ENCODE data around the gene FRYL. TPM values are rescaled to one million over a fixed set of nuclear protein-coding genes. Genes with fewer than 3 reads are reported as not detected.

The FRYL gene
- total and polyA plus RNA-seq, 7 experiments from 2014 or later = 25.4 to 126 (median 102) TPM

GRCh38 chr4:48594180-48594579 is 185.9 kb downstream of the FRYL start:
- ChIA-PET POLR2A (no interaction called here), CTCF (interaction anchor here (0.7 kb wide), 1 partner anchor 319 kb away, joined by 5 read pairs; no protein-coding TSS in a partner anchor)
- intact Hi-C loops (cut with micrococcal nuclease) = no loop called here
- Mint-ChIP-seq H3K9me3 (no peaks in the 10 kb centered on the region), H3K27me3 (no peaks in the 10 kb centered on the region), H3K4me3 (no peak overlapping the region), H3K4me1 (peaks cover 3 to 14% (median 7%) of the 10 kb centered on the region in 7 donors), H3K36me3 (peaks cover 0 to 45% (median 16%) of the 10 kb centered on the region in 5 donors), H3K27ac (peak overlapping the region in 6 of 9 donors; percentile 21 to 83 (median 56))
- H3K36me3 ChIP-seq (ENCODE audit: control insufficient read depth in 2 of 3, insufficient read depth in 3 of 3, low read length in 3 of 3) = peaks cover 0 to 11% (median 9%) of the 10 kb centered on the region in 3 experiments
- H3K4me1 ChIP-seq (ENCODE audit: control insufficient read depth in 2 of 2, insufficient read depth in 2 of 2, low read length in 2 of 2) = no peaks in the 10 kb centered on the region
- ATAC-seq = no peak
- no peak overlapping the region for H3K27ac ChIP-seq (ENCODE audit: low read depth, low read length)
- H3K9me3 ChIP-seq (ENCODE audit: control insufficient read depth in 2 of 3, low read length in 3 of 3) = no peaks in the 10 kb centered on the region
- no peaks in the 10 kb centered on the region for H3K27me3 ChIP-seq (ENCODE audit: control insufficient read depth in 2 of 2, insufficient read depth in 2 of 2, low read length in 2 of 2)
- no peak overlapping the region for H3K4me3 ChIP-seq (ENCODE audit: low read length)
- no peak for DNase-seq

- Mint-ChIP-seq H3K4me1 (peaks cover 7 to 24% (median 13%) of the 10 kb centered on the region in 7 donors), H3K4me3 (no peak overlapping the region), H3K36me3 (peaks cover 5 to 46% (median 21%) of the 10 kb centered on the region in 5 donors), H3K27ac (peak overlapping the region in 8 of 9 donors; percentile 29 to 72 (median 57)), H3K27me3 (no peaks in the 10 kb centered on the region), H3K9me3 (no peaks in the 10 kb centered on the region)
- ATAC-seq (no peak), DNase-seq (no peak)
- peaks cover 0 to 20% (median 14%) of the 10 kb centered on the region in 3 experiments for H3K36me3 ChIP-seq (ENCODE audit: control insufficient read depth in 2 of 3, insufficient read depth in 3 of 3, low read length in 3 of 3)
- POLR2A ChIA-PET = no interaction called here
- H3K27me3 ChIP-seq (ENCODE audit: control insufficient read depth in 2 of 2, insufficient read depth in 2 of 2, low read length in 2 of 2) = no peaks in the 10 kb centered on the region
- H3K27ac ChIP-seq (ENCODE audit: low read depth, low read length) = no peak overlapping the region
- no peaks in the 10 kb centered on the region for H3K4me1 ChIP-seq (ENCODE audit: control insufficient read depth in 2 of 2, insufficient read depth in 2 of 2, low read length in 2 of 2)
- intact Hi-C loops (cut with micrococcal nuclease) = no loop called here
- CTCF ChIA-PET = no interaction called here
- H3K9me3 ChIP-seq (ENCODE audit: control insufficient read depth in 2 of 3, low read length in 3 of 3) = no peaks in the 10 kb centered on the region
- no peak overlapping the region for H3K4me3 ChIP-seq (ENCODE audit: low read length)
Observed at GRCh38 chr4:48591372-48591771, 188.7 kb downstream of the FRYL start.

GRCh38 chr4:48590884-48591283 is 189.2 kb downstream of the FRYL start:
- Histone ChIP-seq H3K27me3 (ENCODE audit: control insufficient read depth in 2 of 2, insufficient read depth in 2 of 2, low read length in 2 of 2) (no peaks in the 10 kb centered on the region), H3K27ac (ENCODE audit: low read depth, low read length) (no peak overlapping the region), H3K4me3 (ENCODE audit: low read length) (no peak overlapping the region), H3K36me3 (ENCODE audit: control insufficient read depth in 2 of 3, insufficient read depth in 3 of 3, low read length in 3 of 3) (peaks cover 4 to 22% (median 16%) of the 10 kb centered on the region in 3 experiments), H3K9me3 (ENCODE audit: control insufficient read depth in 2 of 3, low read length in 3 of 3) (no peaks in the 10 kb centered on the region), H3K4me1 (ENCODE audit: control insufficient read depth in 2 of 2, insufficient read depth in 2 of 2, low read length in 2 of 2) (no peaks in the 10 kb centered on the region)
- ATAC-seq (no peak), DNase-seq (no peak)
- intact Hi-C loops (cut with micrococcal nuclease) = no loop called here
- no peaks in the 10 kb centered on the region for H3K27me3 Mint-ChIP-seq
- H3K9me3 Mint-ChIP-seq = no peaks in the 10 kb centered on the region
- peaks cover 7 to 24% (median 13%) of the 10 kb centered on the region in 7 donors for H3K4me1 Mint-ChIP-seq
- no peak overlapping the region for H3K4me3 Mint-ChIP-seq
- H3K36me3 Mint-ChIP-seq = peaks cover 5 to 51% (median 26%) of the 10 kb centered on the region in 5 donors
- CTCF ChIA-PET = no interaction called here
- H3K27ac Mint-ChIP-seq = peak overlapping the region in 8 of 9 donors; percentile 7 to 72 (median 48)
- POLR2A ChIA-PET = no interaction called here

DNA sequence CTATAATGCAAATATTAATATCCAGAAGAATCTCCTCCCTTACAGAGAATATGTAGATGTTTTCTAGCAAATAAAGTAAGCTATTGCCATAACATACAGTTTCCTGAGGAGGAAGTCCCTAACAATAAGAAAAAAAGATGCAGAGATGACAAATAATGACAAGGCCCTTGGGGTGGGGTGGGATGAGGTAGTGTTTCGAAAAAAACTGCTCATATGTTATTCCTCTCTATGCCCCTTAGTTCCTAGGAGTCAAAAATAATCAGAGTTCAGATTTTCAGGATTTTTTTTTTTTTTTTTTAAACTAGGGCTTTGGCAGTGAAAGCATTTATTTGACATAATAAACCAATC is 191.0 kb downstream of the FRYL start:
- DNase-seq = no peak
- H3K27ac Mint-ChIP-seq = peak overlapping the region in 7 of 9 donors; percentile 3 to 87 (median 70)
- H3K27me3 Mint-ChIP-seq = no peaks in the 10 kb centered on the region
- Histone ChIP-seq H3K36me3 (ENCODE audit: control insufficient read depth in 2 of 3, insufficient read depth in 3 of 3, low read length in 3 of 3) (peaks cover 10 to 30% (median 16%) of the 10 kb centered on the region in 3 experiments), H3K27me3 (ENCODE audit: control insufficient read depth in 2 of 2, insufficient read depth in 2 of 2, low read length in 2 of 2) (no peaks in the 10 kb centered on the region), H3K27ac (ENCODE audit: low read depth, low read length) (no peak overlapping the region), H3K9me3 (ENCODE audit: control insufficient read depth in 2 of 3, low read length in 3 of 3) (no peaks in the 10 kb centered on the region), H3K4me3 (ENCODE audit: low read length) (no peak overlapping the region), H3K4me1 (ENCODE audit: control insufficient read depth in 2 of 2, insufficient read depth in 2 of 2, low read length in 2 of 2) (no peaks in the 10 kb centered on the region)
- H3K4me1 Mint-ChIP-seq = peaks cover 7 to 24% (median 13%) of the 10 kb centered on the region in 7 donors
- ATAC-seq = no peak
- ChIA-PET CTCF (no interaction called here), POLR2A (no interaction called here)
- intact Hi-C loops (cut with micrococcal nuclease) = no loop called here
- peaks cover 5 to 57% (median 25%) of the 10 kb centered on the region in 5 donors for H3K36me3 Mint-ChIP-seq
- no peaks in the 10 kb centered on the region for H3K9me3 Mint-ChIP-seq
- H3K4me3 Mint-ChIP-seq = no peak overlapping the region

DNA sequence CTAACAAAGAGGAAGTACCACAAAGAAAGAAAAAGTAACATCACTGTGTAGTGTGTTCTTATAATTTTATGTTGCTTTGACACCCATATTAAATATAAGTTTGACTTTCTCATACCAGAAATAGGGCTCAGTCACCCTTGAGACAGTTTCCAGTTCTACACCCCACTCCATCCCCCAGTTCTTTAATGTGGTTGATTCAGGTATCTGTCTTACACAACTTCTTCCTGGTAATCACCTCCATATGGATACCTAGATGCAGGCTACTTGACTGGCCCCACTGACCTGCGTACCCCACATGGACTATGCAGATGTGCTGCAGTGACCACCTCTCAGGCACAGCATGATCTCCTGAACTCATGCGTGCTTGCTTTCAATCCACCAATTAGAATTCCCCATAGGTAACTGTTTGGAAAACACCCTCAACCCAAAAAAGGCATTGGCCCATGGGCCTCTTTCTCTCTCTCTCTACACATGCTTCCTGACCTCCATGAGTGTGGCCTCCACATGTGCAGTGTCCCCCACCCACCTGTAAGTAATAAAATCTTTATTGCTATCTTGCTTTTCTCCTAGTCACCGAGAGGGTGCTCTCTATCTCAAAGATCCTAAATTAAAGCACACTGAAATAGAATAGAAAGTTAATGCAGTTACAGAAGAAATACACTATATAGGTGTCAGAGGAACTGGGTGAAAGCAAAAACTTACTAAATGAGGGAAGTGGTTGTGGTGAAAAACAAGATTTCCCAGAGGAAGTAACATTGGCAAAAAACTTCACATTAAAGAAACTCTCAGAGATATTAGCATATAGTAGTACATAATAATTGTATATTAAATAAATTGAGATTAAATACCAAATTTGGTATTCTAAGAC is 191.6 kb downstream of the FRYL start:
- Histone ChIP-seq H3K4me3 (ENCODE audit: low read length) (no peak overlapping the region), H3K4me1 (ENCODE audit: control insufficient read depth in 2 of 2, insufficient read depth in 2 of 2, low read length in 2 of 2) (no peaks in the 10 kb centered on the region), H3K27me3 (ENCODE audit: control insufficient read depth in 2 of 2, insufficient read depth in 2 of 2, low read length in 2 of 2) (no peaks in the 10 kb centered on the region), H3K9me3 (ENCODE audit: control insufficient read depth in 2 of 3, low read length in 3 of 3) (no peaks in the 10 kb centered on the region), H3K27ac (ENCODE audit: low read depth, low read length) (peak overlapping the region; percentile 23), H3K36me3 (ENCODE audit: control insufficient read depth in 2 of 3, insufficient read depth in 3 of 3, low read length in 3 of 3) (peaks cover 10 to 30% (median 16%) of the 10 kb centered on the region in 3 experiments)
- Mint-ChIP-seq H3K9me3 (no peaks in the 10 kb centered on the region), H3K4me3 (no peak overlapping the region), H3K4me1 (peaks cover 7 to 24% (median 13%) of the 10 kb centered on the region in 7 donors), H3K36me3 (peaks cover 5 to 58% (median 25%) of the 10 kb centered on the region in 5 donors), H3K27me3 (no peaks in the 10 kb centered on the region), H3K27ac (peak overlapping the region in 8 of 9 donors; percentile 56 to 87 (median 70))
- intact Hi-C loops (cut with micrococcal nuclease) = no loop called here
- DNase-seq (no peak), ATAC-seq (no peak)
- ChIA-PET POLR2A (no interaction called here), CTCF (no interaction called here)

DNA sequence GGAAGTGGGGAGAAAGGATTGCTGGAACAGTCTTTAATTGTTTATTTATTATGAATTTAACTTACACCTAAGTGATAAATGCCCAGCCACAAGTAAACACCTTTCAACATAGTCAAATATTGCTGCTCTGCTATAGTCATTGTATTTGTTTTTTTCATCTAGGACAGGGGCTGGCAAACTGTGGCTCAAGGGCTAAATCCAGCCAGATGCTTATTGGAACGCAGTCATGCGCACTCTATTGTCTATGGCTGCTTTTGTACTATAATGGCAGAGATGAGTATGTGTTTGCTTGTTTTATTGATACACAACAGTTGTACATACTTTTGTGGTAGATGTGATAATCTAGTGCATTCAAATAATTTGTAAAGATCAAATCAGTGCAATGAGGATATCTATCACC is 194.7 kb downstream of the FRYL start:
- H3K4me1 ChIP-seq (ENCODE audit: control insufficient read depth in 2 of 2, insufficient read depth in 2 of 2, low read length in 2 of 2) = no peaks in the 10 kb centered on the region
- no peak for ATAC-seq
- Mint-ChIP-seq H3K4me3 (no peak overlapping the region), H3K27me3 (no peaks in the 10 kb centered on the region), H3K9me3 (no peaks in the 10 kb centered on the region), H3K27ac (peak overlapping the region in 7 of 9 donors; percentile 28 to 74 (median 61)), H3K4me1 (peaks cover 0 to 13% (median 8%) of the 10 kb centered on the region in 7 donors), H3K36me3 (peaks cover 5 to 53% (median 23%) of the 10 kb centered on the region in 5 donors)
- no peak overlapping the region for H3K4me3 ChIP-seq (ENCODE audit: low read length)
- no peaks in the 10 kb centered on the region for H3K9me3 ChIP-seq (ENCODE audit: control insufficient read depth in 2 of 3, low read length in 3 of 3)
- ChIA-PET CTCF (no interaction called here), POLR2A (interaction anchor here (0.7 kb wide), 1 partner anchor 68 kb away, joined by 3 read pairs; no protein-coding TSS in a partner anchor)
- DNase-seq = no peak
- no peaks in the 10 kb centered on the region for H3K27me3 ChIP-seq (ENCODE audit: control insufficient read depth in 2 of 2, insufficient read depth in 2 of 2, low read length in 2 of 2)
- H3K36me3 ChIP-seq (ENCODE audit: control insufficient read depth in 2 of 3, insufficient read depth in 3 of 3, low read length in 3 of 3) = peaks cover 10 to 43% (median 16%) of the 10 kb centered on the region in 3 experiments
- intact Hi-C loops (cut with micrococcal nuclease) = no loop called here
- no peak overlapping the region for H3K27ac ChIP-seq (ENCODE audit: low read depth, low read length)

Measured in naive thymus-derived CD4-positive, alpha-beta T cell (primary cell).